Stimulated activated CD4-positive, alpha-beta T cell treated with anti-CD3 and anti-CD28 coated beads, Interleukin-1b, Interleukin-23, amount 100 ng/mL, for 24 hours (primary cell): ENCODE results near the gene MED27.

Experiments
- DNase-seq, 4 experiments: peaks; one replicate each; pipeline ENCODE4 v3.0.0-alpha.2; 2020; ENCODE audit warnings: low read depth in 4 of 4, low spot score in 1 of 4

MED27 gene

GRCh38 chr9:131867611-131868192 is 212.0 kb downstream of the MED27 start:
- no peak for DNase-seq

GRCh38 chr9:131865446-131866195 is 214.0 kb downstream of the MED27 start:
- DNase-seq, result no peak

GRCh38 chr9:131864531-131864930 is 215.1 kb downstream of the MED27 start:
- no peak for DNase-seq

GRCh38 chr9:131863306-131863896 is 216.3 kb downstream of the MED27 start:
- DNase-seq, result no peak

GRCh38 chr9:131862261-131862660 is 217.4 kb downstream of the MED27 start:
- no peak for DNase-seq

- no peak for DNase-seq
Measured at GRCh38 chr9:131860430-131860829, 219.2 kb downstream of the MED27 start.

- DNase-seq, result no peak
Measured at GRCh38 chr9:131858147-131858546, 221.5 kb downstream of the MED27 start.

GRCh38 chr9:131856105-131856504 is 223.6 kb downstream of the MED27 start:
- DNase-seq, result no peak

- no peak for DNase-seq
Measured at GRCh38 chr9:131854896-131855613, 224.6 kb downstream of the MED27 start.

- no peak for DNase-seq
Measured at GRCh38 chr9:131854334-131854733, 225.3 kb downstream of the MED27 start.

- DNase-seq, result no peak
Measured at GRCh38 chr9:131853434-131853833, 226.2 kb downstream of the MED27 start.

- no peak for DNase-seq
Measured at GRCh38 chr9:131851414-131851813, 228.3 kb downstream of the MED27 start.

GRCh38 chr9:131849391-131849790 is 230.3 kb downstream of the MED27 start:
- no peak for DNase-seq

GRCh38 chr9:131848570-131849160 is 231.0 kb downstream of the MED27 start:
- no peak for DNase-seq

- DNase-seq, result no peak
Measured at GRCh38 chr9:131847665-131848354, 231.9 kb downstream of the MED27 start.

GRCh38 chr9:131845305-131846298 is 234.1 kb downstream of the MED27 start:
- DNase-seq, result no peak

GRCh38 chr9:131844745-131845118 is 234.9 kb downstream of the MED27 start:
- DNase-seq, result no peak

- no peak for DNase-seq
Measured at GRCh38 chr9:131843989-131844744, 235.5 kb downstream of the MED27 start.

- no peak for DNase-seq
Measured at GRCh38 chr9:131841765-131842318, 237.8 kb downstream of the MED27 start.
